NCI-H1436 treated with DMSO at 0.1 percent for 48 hours (cell line): ENCODE data around the gene GRIN3A.
"Not testable (repeated sequence)": the region's sequence is repeated elsewhere in the genome, so short reads cannot be mapped to it uniquely, and the experiment has no call there.

Experiments
- DNase-seq: peaks from one replicate; lab custom pipeline; 2025; lab: John Stamatoyannopoulos, UW

The GRIN3A gene

DNA sequence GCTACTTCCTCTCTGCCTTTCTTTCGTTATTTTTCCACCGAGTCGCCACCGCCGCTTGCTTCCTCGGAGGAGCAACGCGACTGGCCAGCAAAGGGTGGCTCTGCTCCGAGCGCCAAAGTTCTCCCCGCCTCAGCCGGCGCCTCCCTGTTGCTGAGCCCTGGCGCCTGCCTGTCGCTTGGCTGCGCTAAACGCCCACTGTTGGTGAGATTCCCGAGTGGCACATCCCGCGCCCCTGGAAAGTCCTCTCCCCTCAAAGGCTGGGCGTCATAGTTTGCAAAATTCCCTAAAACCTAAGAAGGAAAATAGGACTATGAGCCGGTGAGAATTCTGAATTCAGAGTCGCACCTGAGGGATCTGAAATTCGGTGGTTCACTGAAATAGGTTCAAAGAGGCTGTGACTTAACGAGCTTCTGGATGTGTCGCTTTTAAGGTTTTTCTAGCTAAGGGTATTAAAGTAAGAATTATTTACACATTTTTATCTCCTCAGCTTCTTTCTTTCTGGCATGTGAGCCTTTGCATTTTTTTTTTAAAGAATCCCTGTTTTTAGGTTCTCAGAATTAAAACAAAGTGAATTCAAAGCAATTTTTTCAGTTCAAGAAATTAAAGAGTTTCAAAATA, at the start of gene GRIN3A:
Gene GRIN3A (minus strand): TSS at position 82 of the 618 bp plus-strand sequence. CDS start 668 bp downstream, outside the sequence.
- DNase-seq: no peak

GRCh38 chr9:101787891-101788290, 49.4 kb upstream of the GRIN3A start:
- DNase-seq: no peak

GRCh38 chr9:101778332-101778731, 39.9 kb upstream of the GRIN3A start:
- DNase-seq: no peak

GRCh38 chr9:101764472-101764871, 26.0 kb upstream of the GRIN3A start:
- DNase-seq: no peak

DNA sequence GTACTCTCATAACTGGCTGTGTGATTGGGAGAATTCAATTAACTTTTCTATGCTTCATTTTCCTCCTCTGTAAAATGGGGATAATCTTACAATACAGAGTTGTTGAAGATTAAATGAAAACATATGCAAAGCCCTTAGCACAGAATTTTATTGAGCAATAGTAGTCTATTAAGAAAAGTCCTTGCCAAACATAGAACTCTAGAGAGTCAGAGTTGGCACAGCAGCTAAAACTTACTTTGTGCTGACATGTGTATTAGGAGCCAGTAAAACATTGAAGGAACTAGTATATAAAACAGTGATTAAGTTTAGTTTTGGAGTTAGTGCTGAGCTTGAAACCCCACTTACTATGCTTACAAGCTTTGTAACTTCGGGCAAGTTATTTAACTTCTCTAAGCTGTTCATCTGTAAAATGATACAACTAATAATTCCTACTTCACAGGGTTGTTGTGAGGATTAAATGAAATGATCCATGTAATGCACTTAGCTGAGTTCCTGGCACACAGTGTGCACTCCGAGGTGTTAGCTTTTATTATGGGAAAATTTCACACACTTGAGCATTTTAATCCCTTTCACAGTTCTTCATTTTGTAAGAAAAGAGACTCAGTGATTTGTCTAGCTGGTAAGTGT, 20.0 kb upstream of the GRIN3A start:
- no peak for DNase-seq

DNA sequence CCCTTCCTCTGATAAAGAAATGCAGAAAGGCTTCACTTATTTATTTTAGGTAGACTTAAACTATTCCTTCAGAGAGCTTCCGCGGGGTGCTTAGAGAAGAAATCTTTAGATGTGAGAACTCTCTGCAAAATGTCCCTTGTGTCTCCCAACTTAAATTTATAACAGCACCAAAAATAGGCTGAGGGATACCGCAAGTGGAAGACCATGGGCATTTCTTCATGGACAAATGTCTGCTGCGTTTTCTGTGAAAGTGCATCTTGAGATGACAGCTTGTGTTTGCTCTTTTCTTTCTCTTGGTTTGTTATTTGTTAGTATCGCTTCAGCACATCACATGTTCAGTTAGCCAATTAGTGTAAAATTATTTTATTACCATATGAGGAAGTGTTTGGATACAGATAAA, 15.3 kb upstream of the GRIN3A start:
- no peak for DNase-seq

- no peak for DNase-seq
These were observed 13.4 kb upstream of the GRIN3A start for GRCh38 chr9:101751895-101752294.

DNA sequence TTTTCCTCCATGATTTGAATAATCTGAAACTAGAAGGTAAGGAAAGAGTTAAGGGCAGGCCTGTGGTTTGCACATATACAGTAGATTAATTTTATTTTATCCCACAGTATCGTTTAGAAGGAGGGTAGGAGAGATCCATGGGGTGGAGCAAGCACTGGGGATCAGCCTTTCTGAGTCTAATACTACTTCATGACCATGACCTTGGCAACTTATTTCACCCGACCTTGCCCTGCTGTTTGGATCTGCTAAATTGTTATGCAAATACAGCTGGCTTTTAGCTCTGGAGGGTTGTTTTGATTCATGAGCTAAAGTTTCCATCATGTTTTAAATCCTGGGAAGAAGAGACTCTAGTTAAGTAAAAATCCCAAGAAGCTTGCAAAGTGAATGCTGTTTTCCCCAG, 864 bp upstream of the GRIN3A start:
- no peak for DNase-seq

DNA sequence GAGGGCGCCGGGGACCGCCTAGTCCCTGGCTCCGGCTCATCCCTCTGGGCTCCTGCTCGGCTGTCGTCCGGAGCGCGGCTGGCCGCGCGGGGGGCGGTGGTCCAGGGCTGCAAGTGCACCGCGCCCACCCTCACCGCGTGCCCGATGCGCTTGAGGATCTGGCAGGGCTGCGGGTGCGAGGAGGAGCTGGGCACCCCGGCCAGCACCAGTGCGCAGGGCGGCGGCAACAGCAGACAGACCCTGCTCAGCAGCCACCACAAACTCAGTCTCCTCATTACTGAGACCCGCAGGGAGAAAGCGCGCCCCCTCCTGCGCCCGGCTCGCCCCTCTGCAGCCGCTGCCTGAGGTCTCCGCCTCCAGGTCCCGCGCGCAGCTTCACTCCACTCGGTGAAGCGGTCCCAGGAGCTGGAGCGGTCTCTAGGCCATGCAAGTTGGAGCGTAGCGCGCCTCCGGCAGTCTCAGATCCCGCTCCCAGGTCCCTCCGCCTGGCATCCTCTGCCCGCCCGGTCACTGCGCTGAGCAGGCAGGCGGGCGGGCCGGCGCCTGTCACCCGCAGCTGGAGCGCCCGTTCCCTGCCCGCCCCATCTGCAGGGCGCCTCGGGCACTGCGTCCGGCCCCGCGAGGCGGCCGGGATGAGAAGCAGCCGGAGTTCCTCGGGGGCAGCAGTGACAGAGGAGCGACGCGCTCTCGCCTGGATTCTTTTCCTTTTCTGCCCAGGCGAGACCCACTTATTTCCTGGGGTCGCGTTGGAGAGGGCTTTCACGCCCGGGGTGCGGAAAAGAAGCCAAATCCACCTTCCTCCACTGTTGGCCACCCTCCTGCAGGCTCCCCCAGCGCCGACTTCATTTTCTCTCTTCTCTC, 512 bp downstream of the GRIN3A start:
- no peak for DNase-seq

GRCh38 chr9:101737165-101737704, 1.2 kb downstream of the GRIN3A start:
- DNase-seq: no peak

DNA sequence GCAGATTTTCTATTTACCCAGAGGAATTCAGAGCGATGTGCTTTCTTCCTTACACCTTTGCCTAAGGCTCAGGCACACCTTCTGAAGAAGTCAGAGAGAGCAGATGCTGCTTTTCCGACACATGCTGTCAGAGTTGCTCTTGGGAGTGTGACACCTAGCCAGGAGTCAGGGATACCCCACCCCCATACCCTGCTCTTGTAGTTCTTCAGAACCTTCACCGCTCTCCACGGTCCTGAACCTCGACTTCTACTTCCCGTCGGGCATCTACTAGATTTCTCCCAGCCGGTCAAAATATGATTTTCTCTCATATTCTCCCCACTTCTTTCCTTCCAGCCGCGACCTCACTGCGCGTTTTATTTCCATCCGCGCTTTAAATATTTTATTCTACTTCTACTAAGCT, 1.7 kb downstream of the GRIN3A start:
- DNase-seq: no peak

- no peak for DNase-seq
These were observed 7.0 kb downstream of the GRIN3A start for GRCh38 chr9:101731429-101731828.

DNA sequence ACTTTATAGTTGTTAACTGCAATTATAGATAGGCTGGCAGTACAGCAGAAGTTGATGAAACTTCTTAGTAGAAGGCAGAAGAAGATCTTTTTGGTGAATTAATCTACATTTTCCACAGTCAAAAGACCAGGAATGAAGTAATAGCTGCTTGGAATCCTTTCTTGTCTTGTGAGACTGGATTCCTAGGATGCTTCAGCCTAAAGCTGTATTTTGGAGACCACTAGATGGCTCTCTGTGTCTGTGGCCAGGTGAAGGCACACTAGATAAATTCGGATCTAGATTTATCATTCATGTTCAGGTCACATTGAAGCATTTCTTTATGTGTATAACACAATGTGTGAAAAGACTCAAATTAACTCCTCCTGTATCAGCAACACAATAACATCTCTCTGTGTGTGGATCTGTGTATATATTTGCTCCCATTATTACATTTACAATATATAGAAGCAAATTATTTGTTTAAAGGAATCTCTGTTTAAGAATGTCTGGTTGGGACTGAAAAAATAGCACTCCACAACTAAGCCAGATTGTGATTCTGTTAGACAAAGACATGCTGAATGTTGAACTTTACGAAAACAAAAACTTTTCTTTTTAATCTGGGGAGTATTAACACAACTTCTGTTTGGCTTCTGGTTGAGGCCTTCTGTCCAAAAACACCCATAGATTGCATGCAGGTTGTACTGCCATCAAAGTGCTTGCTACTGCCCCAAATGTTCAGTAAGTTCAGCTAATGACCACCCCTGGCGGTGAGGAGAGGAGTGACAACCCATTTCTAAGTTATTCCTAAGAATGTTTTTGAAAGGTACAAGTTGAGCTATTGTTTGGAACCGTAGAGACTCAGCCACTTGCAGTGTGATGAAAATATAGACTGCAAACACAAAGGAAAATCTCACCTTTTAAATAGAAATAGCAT, 10.6 kb downstream of the GRIN3A start:
- DNase-seq: no peak

GRCh38 chr9:101724271-101724670, 14.2 kb downstream of the GRIN3A start:
- DNase-seq: not testable (repeated sequence)

DNA sequence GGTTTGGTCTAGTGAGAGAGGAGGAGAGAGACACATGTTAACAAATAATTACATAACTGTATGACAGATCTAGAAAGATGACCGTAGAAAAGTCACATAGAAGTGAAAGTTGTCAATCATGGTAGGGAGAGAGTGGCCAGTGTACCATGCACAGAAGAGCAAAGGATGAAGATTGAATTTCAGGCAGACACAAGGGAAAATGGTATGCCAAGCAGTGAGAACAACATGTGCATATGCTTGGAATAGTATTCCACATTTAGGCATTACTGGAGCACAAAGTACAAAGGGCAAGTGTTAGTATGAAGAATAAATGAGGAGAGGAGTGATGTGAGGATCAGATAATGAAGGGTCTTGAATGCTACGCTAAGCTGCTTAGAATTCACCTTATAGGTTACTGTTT, 20.3 kb downstream of the GRIN3A start:
- no peak for DNase-seq

DNA sequence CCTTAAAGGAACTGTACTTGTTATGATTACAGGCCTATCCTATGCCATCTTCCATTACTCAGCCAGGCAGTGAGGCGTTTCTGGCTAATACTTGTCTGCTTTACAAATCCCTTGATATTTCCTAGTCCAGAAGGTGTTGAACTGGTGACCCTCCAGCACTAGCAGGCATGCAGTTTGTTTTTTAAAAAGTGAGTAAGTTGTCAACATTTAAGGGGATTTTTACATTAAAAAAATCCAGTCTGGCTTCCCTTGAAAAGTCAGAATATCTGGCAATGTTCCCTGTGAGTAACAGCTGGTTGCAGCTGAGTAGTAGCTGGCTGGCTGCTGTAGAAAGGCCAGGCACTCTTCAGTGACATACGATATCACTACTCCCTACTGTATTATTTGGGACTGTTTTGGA, 21.8 kb downstream of the GRIN3A start:
- no peak for DNase-seq

DNA sequence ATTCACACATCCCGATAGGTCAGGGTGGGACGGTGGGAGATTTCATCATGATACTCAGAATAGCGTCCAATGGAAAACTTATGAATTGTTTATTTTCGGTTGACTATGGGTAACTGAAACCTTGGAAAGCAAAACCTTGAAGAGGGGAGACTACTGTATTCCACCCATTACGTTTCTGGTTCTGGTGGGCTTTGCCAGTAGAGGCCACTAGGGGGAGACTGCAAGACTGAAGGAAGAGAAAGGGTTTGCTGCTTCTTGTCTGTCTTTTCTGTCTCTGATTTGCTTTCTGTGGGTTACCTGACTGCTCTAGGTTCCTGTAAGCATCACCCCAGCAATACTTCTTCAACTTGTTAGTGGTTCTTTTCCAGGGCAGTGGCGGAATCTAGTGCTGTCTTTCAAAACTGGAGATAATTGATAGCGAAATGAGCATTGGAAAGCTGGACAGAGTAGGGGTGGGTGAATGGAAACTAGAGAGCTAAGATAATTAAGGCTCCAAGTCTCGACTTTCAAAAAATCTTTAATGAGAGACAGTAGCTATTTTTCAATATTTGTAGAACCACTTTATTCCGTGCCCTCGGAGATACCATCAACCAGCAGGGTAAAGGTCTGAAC, 27.0 kb downstream of the GRIN3A start:
- DNase-seq: no peak

GRCh38 chr9:101708855-101709254, 29.6 kb downstream of the GRIN3A start:
- no peak for DNase-seq

DNA sequence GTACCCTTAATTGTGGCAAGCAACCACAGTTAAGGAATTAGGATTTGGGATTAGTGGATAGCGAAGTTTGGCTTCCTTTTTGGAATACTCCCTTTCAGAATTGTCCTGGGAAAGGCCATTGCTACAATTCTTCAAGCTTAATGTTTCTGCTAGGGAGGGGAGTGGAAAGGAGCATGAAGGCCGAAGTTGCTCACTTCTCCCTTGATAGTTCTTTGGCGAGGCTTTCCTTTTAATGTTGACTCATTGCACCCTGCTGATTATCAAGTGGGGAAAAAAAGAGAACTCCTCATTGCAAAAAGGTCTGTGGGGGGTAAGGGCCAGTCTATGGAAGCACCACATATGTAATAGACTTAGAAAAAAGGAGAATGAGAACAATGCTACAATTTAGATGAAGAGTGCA, 30.7 kb downstream of the GRIN3A start:
- no peak for DNase-seq

GRCh38 chr9:101706997-101707396, 31.4 kb downstream of the GRIN3A start:
- DNase-seq: no peak

DNA sequence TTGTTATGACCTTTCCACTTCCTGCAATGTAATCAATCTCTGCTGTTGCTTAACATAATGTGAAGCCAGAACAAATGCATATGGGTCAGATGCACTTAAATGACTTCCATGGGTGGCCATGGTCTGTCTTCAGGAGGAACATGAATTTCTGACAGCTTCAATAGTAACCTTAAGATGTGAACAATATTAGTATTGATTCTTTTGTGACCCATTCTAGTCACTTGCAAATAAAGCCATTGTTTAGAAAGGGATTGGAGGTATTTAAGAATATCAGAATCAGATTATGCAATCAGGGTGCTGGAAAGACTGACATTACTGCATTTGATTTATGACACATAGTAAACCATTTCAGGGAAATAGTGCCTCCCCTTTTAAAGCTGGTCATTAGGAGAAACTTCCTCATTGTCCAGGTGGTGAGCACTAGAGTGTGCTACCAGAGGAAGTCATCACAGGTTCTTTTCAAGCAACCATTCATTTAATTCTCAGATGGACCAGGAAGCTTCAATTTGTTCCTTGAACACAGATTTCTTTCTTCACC, 32.1 kb downstream of the GRIN3A start:
- DNase-seq: no peak
